H9 (cell line): Measurements from ENCODE around the gene AACS. TPM values are rescaled to one million over a fixed set of nuclear protein-coding genes. Genes with fewer than 3 reads are reported as not detected.

Experiments used
- DNase-seq: peaks from one replicate; pipeline ENCODE4 v3.0.0-alpha.2; 2017
- H2AFZ ChIP-seq: one replicate; pipeline ENCODE4 v1.6.1; 2013; ENCODE audit warnings: mild to moderate bottlenecking, low read length, control low read depth, moderate library complexity
- H2AK5ac ChIP-seq: 2 replicates; pipeline ENCODE4 v1.6.1; 2013; ENCODE audit warnings: low read length, control low read depth, mixed read lengths; ENCODE audit not compliant: insufficient read length
- H2BK120ac ChIP-seq: one replicate; pipeline ENCODE4 v1.6.1; 2013; ENCODE audit warnings: low read depth, mild to moderate bottlenecking, low read length, control low read depth, inconsistent platforms; ENCODE audit not compliant: poor library complexity, severe bottlenecking
- H2BK12ac ChIP-seq: 2 replicates; pipeline ENCODE4 v1.6.1; 2013; ENCODE audit warnings: low read length, control low read depth, mixed read lengths, low read depth; ENCODE audit not compliant: insufficient read length
- H2BK15ac ChIP-seq: 2 replicates; pipeline ENCODE4 v1.6.1; 2013; ENCODE audit warnings: low read depth, low read length, control low read depth
- H2BK20ac ChIP-seq: one replicate; pipeline ENCODE4 v1.6.1; 2013; ENCODE audit warnings: low read depth, mild to moderate bottlenecking, low read length, control low read depth, inconsistent platforms; ENCODE audit not compliant: poor library complexity, severe bottlenecking
- H2BK5ac ChIP-seq: 2 replicates; pipeline ENCODE4 v1.6.1; 2013; ENCODE audit warnings: low read length, control low read depth, mixed read lengths; ENCODE audit not compliant: insufficient read length
- H3K14ac ChIP-seq: 2 replicates; pipeline ENCODE4 v1.6.1; 2013; ENCODE audit warnings: low read length, control low read depth; ENCODE audit not compliant: insufficient read depth
- H3K18ac ChIP-seq: 2 replicates; pipeline ENCODE4 v1.6.1; 2013; ENCODE audit warnings: low read depth, mild to moderate bottlenecking, mixed read lengths, low read length, control low read depth; ENCODE audit not compliant: insufficient read length
- H3K23ac ChIP-seq: 2 replicates; pipeline ENCODE4 v1.6.1; 2013; ENCODE audit warnings: low read length, control low read depth, mixed read lengths, low read depth; ENCODE audit not compliant: insufficient read length
- H3K23me2 ChIP-seq: 2 replicates; pipeline ENCODE4 v1.6.1; 2013; ENCODE audit warnings: low read depth, mild to moderate bottlenecking, mixed read lengths, low read length, control low read depth; ENCODE audit not compliant: insufficient read length, poor library complexity, severe bottlenecking
- H3K27ac ChIP-seq: 2 replicates; pipeline ENCODE4 v1.5.1; 2013; ENCODE audit warnings: low read length, control low read depth, mixed read lengths, low read depth; ENCODE audit not compliant: insufficient read length
- H3K27me3 ChIP-seq: 2 replicates; pipeline ENCODE4 v1.6.1; 2013; ENCODE audit warnings: low read length, control low read depth, inconsistent platforms; ENCODE audit not compliant: insufficient read depth
- H3K4ac ChIP-seq: 2 replicates; pipeline ENCODE4 v1.6.1; 2013; ENCODE audit warnings: low read depth, mild to moderate bottlenecking, control low read depth, inconsistent platforms, low read length, moderate library complexity
- H3K4me1 ChIP-seq: 2 replicates; pipeline ENCODE4 v1.6.1; 2013; ENCODE audit warnings: low read length, control low read depth, inconsistent platforms; ENCODE audit not compliant: insufficient read depth
- H3K4me2 ChIP-seq: 2 replicates; pipeline ENCODE4 v1.6.1; 2013; ENCODE audit warnings: low read length, control low read depth, mixed read lengths; ENCODE audit not compliant: insufficient read length, insufficient read depth
- H3K56ac ChIP-seq: 2 replicates; pipeline ENCODE4 v1.6.1; 2013; ENCODE audit warnings: low read depth, mild to moderate bottlenecking, mixed read lengths, low read length, control low read depth; ENCODE audit not compliant: insufficient read length
- H3K79me1 ChIP-seq: 2 replicates; pipeline ENCODE4 v1.6.1; 2013; ENCODE audit warnings: low read depth, mild to moderate bottlenecking, moderate library complexity, low read length, control low read depth, inconsistent platforms; ENCODE audit not compliant: insufficient read depth, poor library complexity, severe bottlenecking
- H3K79me2 ChIP-seq: 2 replicates; pipeline ENCODE4 v1.6.1; 2013; ENCODE audit warnings: low read length, control low read depth, inconsistent platforms; ENCODE audit not compliant: insufficient read depth
- H3K9ac ChIP-seq: 2 replicates; pipeline ENCODE4 v1.6.1; 2013; ENCODE audit warnings: low read length, control low read depth, mixed read lengths; ENCODE audit not compliant: insufficient read length; ENCODE audit errors: extremely low read depth
- H3K9me3 ChIP-seq: one replicate; pipeline ENCODE4 v1.6.1; 2013; ENCODE audit warnings: low read depth, low read length, inconsistent platforms; ENCODE audit not compliant: control insufficient read depth
- H3T11ph ChIP-seq: one replicate; pipeline ENCODE4 v1.6.1; 2013; ENCODE audit warnings: mild to moderate bottlenecking, low read length, control low read depth, inconsistent platforms
- H4K20me1 ChIP-seq: one replicate; pipeline ENCODE4 v1.6.1; 2013; ENCODE audit not compliant: control insufficient read depth, insufficient read length, insufficient read depth
- H4K5ac ChIP-seq: 2 replicates; pipeline ENCODE4 v1.6.1; 2013; ENCODE audit warnings: low read depth, mild to moderate bottlenecking, mixed read lengths, low read length, control low read depth; ENCODE audit not compliant: insufficient read length
- H4K8ac ChIP-seq: replicated peaks from 2 replicates; pipeline ENCODE4 v1.6.1; 2013; ENCODE audit warnings: low read length, control low read depth, mixed read lengths, low read depth; ENCODE audit not compliant: insufficient read length
- H4K91ac ChIP-seq: 2 replicates; pipeline ENCODE4 v1.6.1; 2013; ENCODE audit warnings: low read depth, mild to moderate bottlenecking, moderate library complexity, mixed read lengths, low read length, control low read depth; ENCODE audit not compliant: insufficient read length
- H3K27ac Mint-ChIP-seq, 3 experiments: 2 replicates in 2 of 3; 3 replicates in 1 of 3; pipeline ENCODE4 v1.8.0; 2020 to 2021; ENCODE audit warnings: mixed read lengths in 3 of 3, mild to moderate bottlenecking in 1 of 3, moderate library complexity in 1 of 3
- H3K27me3 Mint-ChIP-seq: 2 replicates; pipeline ENCODE4 v1.8.0; 2021; ENCODE audit warnings: low read depth, mild to moderate bottlenecking, moderate library complexity, mixed read lengths
- H3K36me3 Mint-ChIP-seq, 3 experiments: 2 replicates in 2 of 3; 3 replicates in 1 of 3; pipeline ENCODE4 v1.8.0; 2020 to 2021; ENCODE audit warnings: low read depth in 3 of 3, mixed read lengths in 3 of 3; ENCODE audit not compliant: insufficient read depth in 1 of 3
- H3K4me1 Mint-ChIP-seq, 2 experiments: 2 replicates each; pipeline ENCODE4 v1.8.0; 2020; ENCODE audit warnings: mixed read lengths in 2 of 2
- H3K4me3 Mint-ChIP-seq, 2 experiments: 2 replicates in 1 of 2; 3 replicates in 1 of 2; pipeline ENCODE4 v1.8.0; 2020 to 2021; ENCODE audit warnings: mild to moderate bottlenecking in 2 of 2, mixed read lengths in 2 of 2, moderate library complexity in 1 of 2
- H3K9me3 Mint-ChIP-seq, 2 experiments: 2 replicates in 1 of 2; 3 replicates in 1 of 2; pipeline ENCODE4 v1.8.0; 2020; ENCODE audit warnings: mild to moderate bottlenecking in 2 of 2, mixed read lengths in 2 of 2, moderate library complexity in 1 of 2
- WGBS: extraction: QIAGEN DNeasy Blood & Tissue Kit; methylation state at CpG from one replicate; pipeline ENCODE4 v1.1.7; 2013; ENCODE audit warnings: missing lambda C conversion rate, low lambda C conversion rate, mixed read lengths; ENCODE audit not compliant: insufficient read length; ENCODE audit errors: extremely low coverage; 5-methylcytosine and 5-hydroxymethylcytosine counted together
- total RNA-seq: library from RNA; stranded (reverse); gene quantifications from 2 replicates; pipeline ENCODE4 v1.2.1, GENCODE V29; 2021
- TF ChIP-seq, protein P1 (sequence below): fragments of 200-600 bp; sonication (generic); conservative IDR thresholded peaks from 3 replicates; pipeline ENCODE4 v1.8.0; 2021; ENCODE audit warnings: antibody characterized with exemption, mild to moderate bottlenecking

The AACS gene
- total RNA-seq, 1 experiment from 2014 or later, result 35.0 TPM

DNA sequence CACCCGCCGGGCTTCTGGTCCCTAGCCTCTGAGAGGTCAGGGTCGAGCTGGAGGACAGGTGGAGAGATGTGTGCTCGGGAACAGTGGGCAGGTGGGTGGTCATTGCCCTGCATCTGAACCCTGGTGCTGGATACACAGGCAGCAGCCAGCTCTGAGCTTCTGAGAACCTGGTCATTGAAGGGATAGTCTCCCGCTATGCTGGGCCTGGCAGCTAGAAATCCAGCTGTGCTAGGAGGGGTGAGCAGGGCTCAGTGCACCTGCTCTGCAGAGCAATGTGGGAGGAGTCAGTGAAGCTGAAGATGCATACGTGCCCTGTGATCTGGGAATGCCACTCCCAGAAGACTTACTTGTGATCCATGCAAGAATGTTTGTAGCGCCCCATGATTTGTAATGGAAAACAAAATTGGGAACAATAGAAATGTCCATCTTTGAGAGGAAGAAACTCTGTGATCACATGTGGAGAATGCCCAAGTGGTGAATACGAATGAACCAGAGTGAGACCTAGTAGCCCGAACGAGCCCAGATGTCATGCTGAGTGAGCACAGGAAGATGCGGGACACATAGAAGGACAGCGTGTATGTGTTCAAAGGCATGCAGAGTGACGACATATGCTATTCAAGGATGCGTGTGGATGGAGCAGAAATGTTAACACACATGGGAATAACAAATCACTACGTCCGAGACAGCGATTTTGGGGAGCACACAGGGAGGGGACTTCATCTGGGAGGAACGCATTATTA lies 63.4 kb downstream of the AACS start:
- WGBS, result no CpG with 5 or more reads among the region's 18 CpGs
- no peak overlapping the region for H3K23ac ChIP-seq
- no peak overlapping the region for H2BK120ac ChIP-seq
- no peak overlapping the region for H2AFZ ChIP-seq
- no peak overlapping the region for H3K4ac ChIP-seq
- no peak overlapping the region for H3K27ac ChIP-seq
- H3T11ph ChIP-seq, result no peak overlapping the region
- Mint-ChIP-seq H3K36me3 (peaks cover 14 to 46% (median 36%) of the 10 kb centered on the region in 3 experiments), H3K27ac (peak overlapping the region in 2 of 3 experiments; percentile 7 to 65; a peak in 3 of 7 replicates), H3K4me1 (peaks cover 3 to 15% of the 10 kb centered on the region in 2 experiments), H3K4me3 (no peak overlapping the region), H3K9me3 (no peaks in the 10 kb centered on the region), H3K27me3 (no peaks in the 10 kb centered on the region)
- H3K79me1 ChIP-seq, result no peaks in the 10 kb centered on the region
- H3K4me1 ChIP-seq, result no peaks in the 10 kb centered on the region
- no peak overlapping the region for H2BK20ac ChIP-seq
- no peaks in the 10 kb centered on the region for H3K23me2 ChIP-seq
- H2BK15ac ChIP-seq, result no peak overlapping the region
- no peak overlapping the region for H3K9ac ChIP-seq
- DNase-seq, result no peak
- H2BK12ac ChIP-seq, result no peak overlapping the region
- H4K20me1 ChIP-seq, result no peaks in the 10 kb centered on the region
- H3K27me3 ChIP-seq, result no peaks in the 10 kb centered on the region
- no peak overlapping the region for H4K91ac ChIP-seq
- H2BK5ac ChIP-seq, result no peak overlapping the region
- no peak overlapping the region for H3K56ac ChIP-seq
- H2AK5ac ChIP-seq, result no peak overlapping the region
- no peak overlapping the region for H3K18ac ChIP-seq
- TF ChIP-seq, protein P1, sequence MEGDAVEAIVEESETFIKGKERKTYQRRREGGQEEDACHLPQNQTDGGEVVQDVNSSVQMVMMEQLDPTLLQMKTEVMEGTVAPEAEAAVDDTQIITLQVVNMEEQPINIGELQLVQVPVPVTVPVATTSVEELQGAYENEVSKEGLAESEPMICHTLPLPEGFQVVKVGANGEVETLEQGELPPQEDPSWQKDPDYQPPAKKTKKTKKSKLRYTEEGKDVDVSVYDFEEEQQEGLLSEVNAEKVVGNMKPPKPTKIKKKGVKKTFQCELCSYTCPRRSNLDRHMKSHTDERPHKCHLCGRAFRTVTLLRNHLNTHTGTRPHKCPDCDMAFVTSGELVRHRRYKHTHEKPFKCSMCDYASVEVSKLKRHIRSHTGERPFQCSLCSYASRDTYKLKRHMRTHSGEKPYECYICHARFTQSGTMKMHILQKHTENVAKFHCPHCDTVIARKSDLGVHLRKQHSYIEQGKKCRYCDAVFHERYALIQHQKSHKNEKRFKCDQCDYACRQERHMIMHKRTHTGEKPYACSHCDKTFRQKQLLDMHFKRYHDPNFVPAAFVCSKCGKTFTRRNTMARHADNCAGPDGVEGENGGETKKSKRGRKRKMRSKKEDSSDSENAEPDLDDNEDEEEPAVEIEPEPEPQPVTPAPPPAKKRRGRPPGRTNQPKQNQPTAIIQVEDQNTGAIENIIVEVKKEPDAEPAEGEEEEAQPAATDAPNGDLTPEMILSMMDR, result no peak
- H3K4me2 ChIP-seq, result no peak overlapping the region
- no peak overlapping the region for H4K8ac ChIP-seq
- H3K9me3 ChIP-seq, result no peaks in the 10 kb centered on the region
- no peak overlapping the region for H4K5ac ChIP-seq
- H3K79me2 ChIP-seq, result no peaks in the 10 kb centered on the region
- no peak overlapping the region for H3K14ac ChIP-seq
